NB4 (cell line): Measurements from ENCODE around the gene FRA10AC1.

Source experiments
- CTCF ChIP-seq: IDR thresholded peaks from one replicate; pipeline ENCODE4 v1.5.1; 2012; ENCODE audit warnings: low read depth, low read length
- MAX ChIP-seq: IDR thresholded peaks from 2 replicates; pipeline ENCODE4 v1.6.1; 2011; ENCODE audit warnings: low read depth, low read length
- MYC ChIP-seq: IDR thresholded peaks from 2 replicates; pipeline ENCODE4 v1.6.1; 2011; ENCODE audit warnings: low read depth, low read length
- POLR2A ChIP-seq: IDR thresholded peaks from 2 replicates; pipeline ENCODE4 v1.6.1; 2011; ENCODE audit warnings: mild to moderate bottlenecking; ENCODE audit not compliant: insufficient read length; ENCODE audit errors: extremely low read depth

- TF ChIP-seq POLR2A: no peak
- no peak for TF ChIP-seq CTCF
- TF ChIP-seq MAX: no peak
- no peak for TF ChIP-seq MYC
Measured at GRCh38 chr10:93751832-93752231, 49.4 kb upstream of the FRA10AC1 start.
